Measurements from ENCODE around the gene FGFR1OP2.

Gene FGFR1OP2

DNA sequence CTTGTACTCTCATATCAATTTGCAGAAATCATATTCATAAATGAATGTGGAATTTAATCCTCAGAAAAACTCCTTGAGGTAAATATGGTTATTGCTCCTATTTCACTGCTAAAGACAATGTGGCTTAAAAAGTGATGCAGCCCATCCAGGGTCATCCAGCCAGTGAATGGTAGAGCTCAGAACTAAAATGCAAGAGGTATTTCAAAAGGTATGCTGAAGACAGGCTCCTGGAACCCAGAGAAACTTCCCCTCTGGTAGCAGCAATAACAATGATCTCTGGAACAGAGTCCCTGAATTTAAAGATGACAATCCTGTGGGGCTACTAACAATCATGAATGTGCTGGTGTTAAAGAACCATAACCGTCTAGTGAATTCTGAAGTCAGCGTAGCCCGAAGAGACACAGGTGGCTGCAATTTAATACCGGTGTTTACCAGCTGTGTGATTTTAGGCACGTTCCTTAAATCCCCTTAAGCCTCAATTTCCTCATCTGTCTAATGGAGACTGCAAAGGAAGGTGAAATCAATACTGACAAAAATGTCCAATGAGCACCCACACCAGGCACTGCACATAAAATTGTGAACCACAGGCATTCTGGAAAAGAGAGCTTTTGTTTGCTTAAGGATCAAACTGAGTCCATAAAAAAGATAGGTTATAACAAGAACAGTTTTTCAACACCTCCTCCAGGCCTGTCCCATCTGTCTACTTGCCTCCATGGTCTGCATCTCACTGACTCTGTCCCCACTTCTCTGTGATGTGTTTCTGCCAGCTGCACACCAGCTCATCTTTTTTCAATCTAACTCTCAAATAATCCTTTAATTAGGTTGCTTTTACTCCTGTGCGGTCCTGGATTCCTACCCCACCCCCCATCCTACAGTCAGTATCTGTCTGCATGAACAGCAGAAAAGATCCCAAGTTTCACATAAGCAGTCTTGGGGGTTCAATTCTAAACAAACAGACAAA lies 65.4 kb downstream of the FGFR1OP2 start:
- no peak for DNase-seq (ENCODE audit: low spot score)

DNA sequence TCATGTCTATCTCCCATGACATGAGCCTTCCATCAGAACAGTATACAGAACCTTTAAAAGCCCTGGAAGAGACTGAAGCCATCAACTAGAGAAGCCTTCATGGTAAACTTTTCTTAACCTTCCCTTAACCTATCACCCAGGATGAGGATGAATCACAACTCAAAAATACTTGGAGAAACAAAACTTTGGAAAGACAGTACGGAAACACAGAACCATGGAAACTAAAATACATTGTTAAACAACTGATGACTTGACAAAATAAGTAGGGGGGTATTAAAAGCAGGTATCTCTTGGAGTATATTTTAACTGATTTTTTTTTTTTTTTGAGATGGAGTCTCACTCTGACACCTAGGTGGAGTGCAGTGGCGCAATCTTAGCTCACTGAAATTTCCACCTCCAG lies 67.2 kb downstream of the FGFR1OP2 start:
- DNase-seq (ENCODE audit: low spot score): no peak

DNA sequence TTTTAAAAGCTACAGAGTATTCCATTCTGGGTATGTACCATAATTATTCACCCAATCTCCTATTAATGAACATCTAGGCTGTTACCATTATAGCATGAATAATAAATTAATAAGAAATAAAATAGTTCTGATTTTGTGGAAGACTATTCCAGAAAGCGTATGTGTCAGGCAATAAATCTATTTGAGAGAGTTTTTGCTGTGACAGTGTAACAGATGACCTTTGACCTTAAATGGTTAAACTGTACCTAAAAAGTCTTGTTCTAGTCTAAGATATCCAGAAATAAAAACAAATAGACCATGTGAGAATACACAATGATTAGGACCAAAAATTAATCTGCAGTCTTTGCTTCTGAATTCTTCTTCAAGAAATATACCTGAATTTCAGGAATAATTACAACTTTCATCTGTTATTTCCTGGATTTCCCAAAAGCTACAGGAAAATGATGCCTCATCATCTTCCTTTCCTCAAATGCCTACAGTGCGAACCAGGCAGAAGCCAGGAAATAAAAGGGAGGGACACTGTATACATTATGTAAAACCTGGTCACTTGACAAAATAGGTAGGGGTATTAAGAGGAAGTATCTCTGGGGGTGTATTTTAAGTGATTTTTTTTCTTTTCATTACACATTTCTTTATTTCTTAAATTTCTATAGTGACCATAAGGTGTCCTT lies 68.7 kb downstream of the FGFR1OP2 start:
- no peak for DNase-seq (ENCODE audit: low spot score)

DNA sequence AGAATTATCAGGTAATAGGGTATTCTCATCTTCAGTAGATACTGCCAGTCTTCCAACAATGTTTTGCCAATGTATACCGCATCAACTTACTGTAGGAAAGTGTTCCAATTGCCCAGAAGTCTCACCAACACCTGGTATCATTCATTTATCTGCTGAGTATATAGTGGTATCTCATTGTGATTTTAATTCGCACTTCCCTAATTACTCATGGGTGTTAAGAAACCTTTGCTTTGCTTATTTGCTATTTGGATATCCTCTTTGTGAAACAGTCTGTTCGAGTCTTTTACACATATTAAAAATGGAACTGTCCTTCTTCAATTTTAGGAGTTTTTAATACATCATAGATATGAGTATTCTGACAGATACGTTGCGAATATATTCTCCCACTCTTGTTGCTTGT lies 69.8 kb downstream of the FGFR1OP2 start:
- no peak for DNase-seq (ENCODE audit: low spot score)

DNA sequence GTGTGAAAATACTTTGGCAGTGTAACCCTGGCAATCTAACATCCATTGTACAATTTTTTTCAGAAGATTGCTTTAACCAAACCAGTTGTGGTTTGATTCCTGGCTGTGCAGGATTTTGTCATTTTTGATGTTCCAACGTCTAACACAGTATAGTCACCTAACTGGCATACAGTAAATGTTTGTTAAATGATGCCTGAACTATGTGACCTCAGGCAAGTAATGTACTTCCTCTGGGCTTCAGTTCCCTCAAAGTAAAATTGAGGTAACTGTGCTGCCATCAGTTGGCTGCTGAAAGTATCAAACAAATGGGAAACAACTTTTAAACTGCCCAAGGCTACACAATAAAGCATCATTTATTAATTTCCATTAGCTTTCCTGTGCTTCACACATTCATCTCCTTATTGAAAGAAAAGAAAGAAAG lies 71.6 kb downstream of the FGFR1OP2 start:
- no peak for DNase-seq (ENCODE audit: low spot score)

DNA sequence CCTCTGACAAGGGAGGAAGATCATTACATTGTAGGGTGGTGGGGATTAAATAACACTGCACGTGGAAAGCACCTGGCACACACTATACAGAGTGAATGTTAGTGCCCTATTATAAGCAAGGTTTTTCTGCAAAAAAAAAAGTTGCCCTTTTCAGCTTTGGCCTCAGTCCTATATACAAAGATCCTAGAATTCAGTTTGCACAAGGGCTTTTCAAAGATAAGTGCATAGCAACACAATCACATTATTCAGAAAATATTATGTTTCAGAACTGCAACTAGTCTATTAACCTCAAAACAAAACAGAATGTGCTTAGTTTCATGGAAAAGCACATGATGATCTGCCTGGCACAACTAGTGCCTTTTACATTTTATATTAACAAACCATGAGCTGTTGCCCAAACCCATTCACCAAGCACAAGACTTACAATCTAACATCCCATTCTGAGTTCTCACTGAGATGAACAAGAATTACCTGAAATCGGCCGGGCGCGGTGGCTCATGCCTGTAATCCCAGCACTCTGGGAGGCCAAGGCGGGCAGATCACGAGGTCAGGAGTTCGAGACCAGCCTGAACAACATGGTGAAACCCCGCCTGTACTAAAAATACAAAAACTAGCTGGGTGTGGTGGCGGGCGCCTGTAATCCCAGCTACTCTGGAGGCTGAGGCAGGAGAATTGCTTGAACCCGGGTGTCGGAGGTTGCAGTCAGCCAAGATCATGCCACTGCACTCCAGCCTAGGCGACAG lies 74.1 kb downstream of the FGFR1OP2 start:
- DNase-seq (ENCODE audit: low spot score): no peak

DNA sequence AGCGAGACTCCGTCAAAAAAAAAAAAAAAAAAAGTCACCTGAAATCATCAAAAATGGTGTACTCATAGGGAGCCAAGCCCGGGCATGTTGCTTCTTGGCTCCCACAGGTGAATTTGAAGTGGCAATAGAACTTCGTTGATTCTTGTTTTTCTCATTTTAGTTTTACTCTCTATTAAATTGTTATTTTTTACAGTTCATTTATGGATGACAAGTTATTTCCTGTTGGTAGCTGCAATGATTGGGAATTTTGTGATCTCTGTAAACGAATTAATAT lies 74.6 kb downstream of the FGFR1OP2 start:
- no peak for DNase-seq (ENCODE audit: low spot score)

DNA sequence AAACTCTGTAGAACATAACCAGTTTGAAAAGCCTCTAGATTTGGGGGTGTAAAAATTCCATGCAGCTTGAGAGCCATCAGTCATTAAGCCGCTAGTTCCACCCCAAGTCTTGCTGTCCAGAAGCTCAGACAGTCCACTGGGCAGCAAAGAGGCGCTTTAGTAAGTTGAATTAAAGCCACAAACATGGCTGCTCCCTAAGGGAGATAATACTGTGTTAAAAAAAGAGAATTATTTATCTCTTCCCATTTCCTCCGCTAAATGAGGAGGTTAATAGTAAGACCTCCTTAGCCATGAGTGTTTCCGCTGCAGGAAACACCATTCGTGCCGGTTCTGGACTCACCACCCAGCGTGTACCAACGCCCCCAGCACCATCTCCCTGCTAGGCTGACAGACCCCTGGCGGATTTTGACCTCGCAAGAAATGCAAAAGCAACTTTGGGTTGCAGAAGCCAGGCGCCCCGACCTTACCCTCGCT lies 75.4 kb downstream of the FGFR1OP2 start:
- no peak for DNase-seq (ENCODE audit: low spot score)

DNA sequence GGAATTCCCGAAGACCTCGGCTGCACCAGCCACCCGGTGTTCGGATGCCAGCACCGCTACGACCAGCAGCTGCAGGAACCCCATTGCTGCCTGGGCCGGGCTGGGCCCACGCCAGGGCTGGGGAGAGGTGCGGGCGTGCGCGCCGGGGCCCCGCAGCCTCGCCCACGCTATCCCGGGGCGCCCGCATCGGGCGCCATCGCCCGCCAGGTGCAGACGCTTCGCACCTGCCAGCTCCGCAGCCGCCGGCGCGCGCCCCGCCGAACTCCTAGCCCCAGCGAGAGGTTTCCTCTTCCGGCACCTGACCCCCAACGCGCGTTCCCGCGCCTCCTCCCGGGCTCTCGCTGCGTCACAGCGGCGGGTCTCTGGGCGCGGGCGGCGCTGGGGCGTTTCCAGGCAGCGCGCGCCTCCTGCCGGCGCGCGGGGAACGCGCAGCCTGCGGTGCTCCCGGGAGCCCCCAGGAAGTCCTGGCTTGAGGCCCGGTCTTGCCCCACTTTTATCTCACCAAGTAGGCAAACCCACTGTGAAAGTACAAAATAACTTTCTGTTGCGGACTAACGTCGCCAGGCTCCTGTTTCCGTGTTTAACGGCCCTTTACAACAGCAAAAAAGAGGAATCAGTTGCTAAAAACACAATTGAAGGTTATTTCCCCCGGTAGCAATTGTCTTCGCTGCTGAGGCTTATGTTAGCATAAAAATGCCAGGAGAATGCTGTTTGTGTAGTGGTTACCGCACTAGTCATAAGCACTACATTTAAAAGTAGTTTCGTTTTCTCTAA lies 76.0 kb downstream of the FGFR1OP2 start, which contains the start of gene TM7SF3:
Gene TM7SF3, minus strand, starts transcription at position 300 of the 774 bp plus-strand sequence. Its CDS starts 216 bp downstream, at position 84.
- peak; percentile 91 for DNase-seq (ENCODE audit: low spot score)

DNA sequence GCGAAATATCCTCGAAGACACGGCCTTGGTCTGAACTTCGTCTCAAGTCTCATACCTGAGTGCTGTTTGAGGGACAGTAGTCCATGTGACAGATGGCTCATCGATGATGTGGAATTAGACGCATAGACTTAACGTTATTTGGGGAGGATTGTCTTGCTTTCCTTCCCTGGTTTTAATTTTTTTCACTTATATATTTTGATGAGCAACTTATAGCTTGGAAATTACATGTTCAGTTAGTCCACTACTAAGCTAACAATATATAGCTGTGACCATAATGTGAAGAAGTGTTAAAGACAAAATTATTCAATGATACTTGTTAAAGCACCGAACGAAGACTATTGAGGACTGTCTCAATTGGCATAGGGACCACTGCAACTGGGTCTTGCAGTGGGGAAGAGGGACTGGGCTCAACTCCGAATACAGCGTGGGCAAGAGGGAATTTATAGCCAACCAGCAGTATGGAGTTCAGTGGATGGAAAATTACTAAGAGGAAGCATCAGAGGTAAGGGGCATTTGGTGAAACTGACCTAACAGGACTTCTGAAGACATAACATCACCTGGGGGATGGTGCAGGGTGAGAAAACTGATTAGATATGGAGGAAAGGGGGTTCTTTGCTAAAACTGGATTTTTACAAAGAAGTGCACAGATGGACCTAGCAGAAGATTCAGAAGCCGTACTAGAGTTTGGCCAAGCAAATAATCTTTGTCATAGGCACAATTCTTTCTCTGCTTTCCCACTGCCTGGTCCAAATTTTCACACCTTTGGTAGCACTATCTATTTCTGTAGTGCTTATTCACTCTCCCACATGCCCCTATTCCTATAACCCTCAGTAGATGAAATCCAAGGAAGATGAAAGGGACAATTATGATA lies 76.8 kb downstream of the FGFR1OP2 start:
- DNase-seq (ENCODE audit: low spot score): no peak

DNA sequence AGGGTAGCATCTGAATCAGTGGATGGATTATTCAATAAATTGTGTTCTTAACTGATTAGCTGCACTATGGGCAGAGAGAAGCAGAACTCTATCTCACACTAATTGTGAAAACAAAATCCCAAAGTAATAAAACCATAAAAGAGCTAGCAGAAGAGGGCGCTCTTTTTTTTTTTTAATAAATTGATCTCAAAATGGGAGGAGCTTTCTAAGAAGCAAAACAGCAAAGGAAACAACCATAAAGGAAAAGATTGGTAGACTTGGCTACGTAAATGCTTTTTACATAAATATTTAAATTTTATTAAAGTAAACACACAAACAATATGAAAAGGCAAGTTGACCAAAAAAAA lies 77.4 kb downstream of the FGFR1OP2 start:
- DNase-seq (ENCODE audit: low spot score): no peak

Data from left forelimb (tissue), 1 donor.